ENCODE data around the gene SLC22A23.

Gene SLC22A23

DNA sequence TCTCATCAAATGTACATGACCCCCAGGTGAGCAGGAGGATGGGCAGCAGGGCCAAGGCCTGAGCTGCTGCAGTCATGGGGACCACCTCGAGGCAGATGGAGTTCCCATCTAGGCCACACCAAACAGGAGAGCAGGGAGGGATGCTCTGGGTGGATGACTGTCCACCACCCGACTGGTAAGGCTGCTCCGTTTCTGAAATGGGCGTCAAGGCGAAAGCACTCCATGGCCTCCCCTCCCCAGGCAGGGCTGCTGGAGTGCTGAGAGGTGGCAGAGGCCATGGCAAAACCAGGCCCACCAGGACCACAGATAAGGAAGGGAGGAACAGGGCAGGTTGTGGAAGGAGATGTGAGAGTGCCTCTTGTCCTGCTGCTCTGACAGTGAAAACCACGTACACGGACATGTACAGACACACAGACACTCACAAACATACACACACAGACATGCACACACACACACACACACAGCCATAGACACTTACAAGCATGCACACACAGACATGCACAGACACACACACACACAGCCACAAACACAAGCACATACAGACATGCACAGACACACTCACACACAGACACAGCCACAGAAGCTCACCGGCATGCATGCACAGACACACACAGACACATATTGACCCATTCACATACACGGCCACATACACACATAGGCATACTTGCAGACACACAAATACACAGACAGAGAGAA is 104.9 kb downstream of the SLC22A23 start:
- DNase-seq: no peak

DNA sequence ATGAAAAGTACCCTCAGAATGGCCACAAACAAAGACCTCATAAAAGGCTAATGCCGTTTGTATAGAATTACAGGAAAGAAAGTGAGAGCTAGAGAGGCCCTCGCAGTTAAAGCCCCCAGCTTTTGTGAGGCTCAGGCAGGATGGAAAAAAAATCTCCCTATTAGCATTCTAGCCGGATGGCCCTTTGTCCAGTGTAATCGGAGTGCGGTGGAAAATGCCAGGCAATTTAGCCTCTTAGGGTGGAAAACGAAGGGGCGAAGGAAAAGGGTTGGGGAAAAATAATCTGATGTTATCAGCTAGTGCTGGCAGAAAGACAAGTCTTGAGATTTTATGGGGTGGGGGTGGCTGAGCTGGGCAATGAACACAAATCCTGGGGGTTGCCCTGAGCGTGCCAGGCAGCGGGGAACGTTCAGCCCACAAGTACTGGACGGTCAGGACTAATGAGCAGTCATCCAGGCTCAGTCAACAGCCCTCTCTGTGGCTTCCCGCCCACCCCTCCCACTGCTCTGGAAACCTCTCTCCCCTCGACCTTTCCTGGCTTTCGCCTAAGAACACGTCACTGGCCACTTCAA is 105.7 kb downstream of the SLC22A23 start:
- DNase-seq: no peak

DNA sequence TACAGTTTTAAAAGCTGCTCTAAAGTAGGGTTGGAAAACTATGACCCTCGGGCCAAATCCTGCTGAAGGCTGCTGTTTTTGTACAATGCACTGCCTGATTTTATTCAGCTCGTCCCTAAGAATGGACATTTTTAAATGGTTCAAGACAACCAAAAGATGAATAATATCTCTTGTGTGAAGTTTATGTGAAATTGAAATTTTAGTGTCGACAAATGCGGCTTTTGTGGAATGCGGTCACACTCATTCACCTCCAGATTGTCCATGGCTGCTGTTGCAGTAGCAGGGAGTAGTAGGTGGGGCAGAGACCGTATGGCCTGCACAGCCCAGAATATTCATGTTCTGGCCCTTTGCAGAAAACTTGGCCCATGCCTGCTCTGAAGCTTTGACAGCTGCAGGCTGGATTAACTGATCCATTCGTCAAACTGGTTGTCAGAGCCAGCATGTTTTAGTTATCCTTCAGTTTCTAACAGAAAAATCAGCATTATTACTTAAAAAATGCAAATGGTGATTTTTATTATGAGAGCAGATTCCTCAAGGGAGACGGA is 106.5 kb downstream of the SLC22A23 start:
- DNase-seq: no peak

- no peak for DNase-seq
Measured at GRCh38 chr6:3349388-3350251, 107.2 kb downstream of the SLC22A23 start.

GRCh38 chr6:3348821-3349220 is 108.0 kb downstream of the SLC22A23 start:
- DNase-seq: no peak

DNA sequence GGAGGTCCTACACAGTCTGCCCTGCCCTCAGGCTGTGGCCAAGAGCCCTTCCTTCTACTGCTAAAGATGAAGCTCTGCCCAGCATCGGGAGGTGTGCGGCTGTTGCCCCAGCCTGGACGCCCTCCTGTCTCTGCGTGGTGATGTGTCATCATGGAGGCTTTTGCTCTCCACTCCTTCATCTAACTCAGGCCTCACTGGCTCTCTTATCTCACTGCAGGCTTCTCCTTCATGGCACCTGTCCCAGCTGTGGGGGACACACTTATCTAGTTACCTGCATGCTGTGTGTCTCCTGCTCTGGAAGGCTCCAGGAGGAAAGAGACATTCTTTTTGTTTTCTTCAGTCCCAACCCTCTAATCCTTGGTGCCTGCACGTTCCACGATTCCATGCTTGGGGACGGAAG is 109.0 kb downstream of the SLC22A23 start:
- DNase-seq: no peak

GRCh38 chr6:3347247-3347646 is 109.6 kb downstream of the SLC22A23 start:
- DNase-seq: no peak

DNA sequence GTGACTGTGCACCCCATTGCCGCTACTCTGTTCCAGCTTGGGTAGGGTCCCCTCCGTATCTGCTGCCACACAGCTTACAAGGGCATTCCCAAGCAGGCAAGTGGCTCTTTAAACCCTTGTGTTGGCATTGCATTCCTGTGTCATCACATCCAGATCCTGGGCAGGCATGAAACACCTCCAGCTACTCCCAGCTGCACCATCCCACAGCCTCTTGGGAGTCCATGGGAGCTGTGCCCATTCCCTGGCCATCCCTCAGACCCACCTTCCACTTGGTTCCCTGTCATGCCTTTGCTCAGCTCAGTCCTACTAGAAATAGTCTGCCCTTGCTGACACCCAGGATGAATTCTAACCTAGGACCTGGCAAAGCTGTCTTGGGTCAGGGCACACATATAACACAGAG is 110.4 kb downstream of the SLC22A23 start:
- no peak for DNase-seq

GRCh38 chr6:3345836-3346235 is 111.0 kb downstream of the SLC22A23 start:
- DNase-seq: no peak

- DNase-seq: no peak
Measured at GRCh38 chr6:3343089-3343883, 113.6 kb downstream of the SLC22A23 start.

DNA sequence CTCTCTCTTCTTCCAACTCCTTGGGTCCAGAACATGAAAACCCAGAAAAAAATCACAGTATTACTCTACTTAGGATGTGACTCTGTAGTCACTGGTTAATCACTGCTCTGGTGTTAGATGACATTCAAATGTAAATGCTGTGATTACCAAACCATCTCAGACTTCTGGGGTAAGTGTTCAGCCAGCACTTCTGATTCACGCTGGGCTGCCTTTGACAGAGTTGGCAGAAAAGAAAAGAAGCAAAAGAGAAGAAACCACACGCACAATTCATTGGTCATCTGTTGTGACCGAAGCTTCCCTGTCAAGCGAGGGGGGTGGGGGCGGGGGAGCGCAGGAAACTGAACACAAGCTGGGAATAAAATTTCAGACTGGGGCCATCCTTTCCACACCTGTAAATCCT is 115.4 kb downstream of the SLC22A23 start:
- no peak for DNase-seq

GRCh38 chr6:3340894-3341293 is 116.0 kb downstream of the SLC22A23 start:
- no peak for DNase-seq

DNA sequence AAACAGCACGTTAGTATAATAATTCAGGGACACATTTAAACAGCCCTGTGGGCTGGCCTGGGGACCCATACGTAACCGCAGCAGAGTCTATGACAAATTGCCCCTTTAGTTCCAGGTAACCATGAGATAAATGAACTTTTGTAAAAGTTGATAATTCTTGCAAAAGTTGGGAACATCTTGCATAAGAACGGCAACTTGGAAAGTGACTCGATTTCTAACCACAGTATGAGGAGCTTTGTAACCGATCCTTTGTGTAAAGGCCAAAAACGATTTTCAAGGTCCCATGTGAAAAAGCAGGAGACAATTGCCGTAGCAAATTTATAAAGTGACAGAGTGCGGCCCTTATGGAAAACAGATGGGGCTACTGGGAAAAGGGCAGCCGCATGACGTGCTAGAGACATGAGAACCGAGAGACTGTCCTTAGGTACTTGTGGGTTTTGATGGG is 116.5 kb downstream of the SLC22A23 start:
- no peak for DNase-seq

- no peak for DNase-seq
Measured at GRCh38 chr6:3339811-3340210, 117.0 kb downstream of the SLC22A23 start.

GRCh38 chr6:3337521-3338350 is 119.1 kb downstream of the SLC22A23 start:
- peak; percentile 40 to 64 for DNase-seq

GRCh38 chr6:3336859-3337515 is 119.9 kb downstream of the SLC22A23 start:
- DNase-seq: no peak

DNA sequence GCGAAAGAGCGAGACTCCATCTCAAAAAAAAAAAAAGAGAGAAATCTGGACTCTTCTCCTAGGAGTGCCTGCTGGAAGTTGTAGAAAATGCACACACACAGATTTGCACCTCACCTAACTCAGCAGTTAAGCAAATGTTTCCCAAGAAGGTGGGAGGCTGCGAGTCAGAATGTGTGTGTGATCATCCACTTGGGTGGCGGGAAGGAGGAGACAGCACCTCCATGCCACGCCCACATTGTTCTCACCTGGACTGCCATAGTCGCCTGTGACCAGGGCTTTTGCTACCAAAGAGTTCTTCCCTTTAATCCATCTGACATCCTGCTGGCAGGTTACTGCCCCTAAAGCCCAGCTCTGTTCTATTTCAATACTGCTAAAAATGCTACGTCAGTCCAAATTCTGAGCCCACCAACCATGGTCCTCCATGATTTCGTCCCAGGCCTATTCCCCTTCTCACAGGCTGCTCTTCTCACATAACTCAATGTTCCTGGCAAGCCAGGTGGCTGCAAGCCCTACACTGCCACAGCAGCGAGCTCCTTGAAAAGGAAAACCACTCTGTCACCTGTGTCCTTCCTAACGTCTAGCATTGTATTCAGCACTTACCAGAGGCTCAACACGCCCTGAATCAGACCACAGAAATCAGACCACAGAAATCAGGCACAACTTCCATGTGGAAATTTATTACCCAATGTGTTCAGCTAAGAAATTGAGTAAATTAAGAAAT is 120.6 kb downstream of the SLC22A23 start:
- peak; percentile 13 to 21 for DNase-seq

DNA sequence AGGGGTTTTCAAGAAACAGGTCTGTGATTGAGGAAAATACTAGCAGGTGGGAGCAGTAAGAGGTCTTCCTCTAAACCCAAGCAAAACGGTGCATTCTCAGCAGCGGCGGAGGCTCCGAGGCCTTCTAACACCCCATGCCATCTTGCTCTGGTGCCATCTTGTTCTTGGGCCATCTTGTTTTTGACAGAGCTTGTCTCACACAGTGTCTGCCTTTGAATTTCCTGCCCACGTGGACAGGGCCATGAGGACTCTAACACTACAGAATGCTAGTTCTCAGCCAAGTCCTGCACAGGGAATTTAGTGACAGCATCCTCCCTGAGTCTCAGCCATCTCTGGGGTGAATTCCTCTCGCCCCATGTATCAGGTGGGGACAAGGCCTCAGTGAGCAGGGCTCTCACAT is 121.7 kb downstream of the SLC22A23 start:
- DNase-seq: no peak

GRCh38 chr6:3334555-3334954 is 122.3 kb downstream of the SLC22A23 start:
- no peak for DNase-seq

GRCh38 chr6:3333263-3333662 is 123.6 kb downstream of the SLC22A23 start:
- no peak for DNase-seq
